Activated T-helper 1 cell treated with anti-CD3 and anti-CD28 coated beads, Interleukin-12 subunit alpha, Interleukin-12 subunit beta, Interleukin-2, Interleukin-4 antibody, amounts not matched to agents 30 ng/mL and 10 ng/mL and 1 ng/mL, durations not matched to agents 14 hours and 24 hours and 36 hours (primary cell): ENCODE data around the gene NXPH4. TPM values are rescaled to one million over a fixed set of nuclear protein-coding genes. Genes with fewer than 3 reads are reported as not detected.

Experiments
- DNase-seq: peaks from one replicate; pipeline ENCODE4 v3.0.0; 2021; ENCODE audit warnings: low spot score
- H3K27ac Mint-ChIP-seq: one replicate; pipeline ENCODE4 v1.8.0; 2021; ENCODE audit warnings: mild to moderate bottlenecking, mixed read lengths
- H3K27me3 Mint-ChIP-seq: one replicate; pipeline ENCODE4 v1.8.0; 2022; ENCODE audit warnings: mild to moderate bottlenecking, moderate library complexity, mixed read lengths; ENCODE audit not compliant: insufficient read depth
- H3K36me3 Mint-ChIP-seq: one replicate; pipeline ENCODE4 v1.8.0; 2021; ENCODE audit warnings: low read depth, mixed read lengths
- H3K4me1 Mint-ChIP-seq: one replicate; pipeline ENCODE4 v1.8.0; 2021; ENCODE audit warnings: low read depth, mixed read lengths
- H3K4me3 Mint-ChIP-seq: one replicate; pipeline ENCODE4 v1.8.0; 2021; ENCODE audit warnings: mild to moderate bottlenecking, moderate library complexity, mixed read lengths
- H3K9me3 Mint-ChIP-seq: one replicate; pipeline ENCODE4 v1.8.0; 2021; ENCODE audit warnings: mixed read lengths
- intact Hi-C: fragments of 100-400 bp; cut with micrococcal nuclease; formaldehyde crosslinking; loops from one replicate; pipeline ENCODE4 v1.15.1; 2024
- total RNA-seq: library from RNA; stranded (reverse); gene quantifications from 2 replicates; pipeline ENCODE4 v1.2.3, GENCODE V29; 2022

NXPH4 gene
- total RNA-seq, 1 donor from 2014 or later: 0.36 TPM

DNA sequence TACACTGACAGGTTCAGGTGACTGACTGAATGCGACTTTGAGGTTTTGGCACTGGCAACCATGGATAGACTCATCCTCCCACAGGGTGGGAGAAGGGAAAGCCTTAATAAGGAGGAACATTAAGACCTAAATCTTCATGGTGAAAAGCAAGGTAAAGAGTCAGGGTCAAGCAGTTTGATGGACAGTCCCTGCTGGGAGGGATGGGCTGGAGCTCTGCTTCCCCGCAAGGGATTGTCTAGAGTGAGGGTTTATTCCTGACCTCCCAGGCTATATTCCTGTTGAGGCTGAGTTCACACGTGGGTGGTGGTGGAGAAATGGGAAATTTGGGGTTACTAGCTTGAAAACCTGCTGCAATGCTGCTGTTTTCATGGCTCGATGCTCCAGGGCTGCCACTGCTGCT lies 43.8 kb downstream of the NXPH4 start:
- intact Hi-C loops: no loop called here
- H3K27ac Mint-ChIP-seq: no peak overlapping the region

DNA sequence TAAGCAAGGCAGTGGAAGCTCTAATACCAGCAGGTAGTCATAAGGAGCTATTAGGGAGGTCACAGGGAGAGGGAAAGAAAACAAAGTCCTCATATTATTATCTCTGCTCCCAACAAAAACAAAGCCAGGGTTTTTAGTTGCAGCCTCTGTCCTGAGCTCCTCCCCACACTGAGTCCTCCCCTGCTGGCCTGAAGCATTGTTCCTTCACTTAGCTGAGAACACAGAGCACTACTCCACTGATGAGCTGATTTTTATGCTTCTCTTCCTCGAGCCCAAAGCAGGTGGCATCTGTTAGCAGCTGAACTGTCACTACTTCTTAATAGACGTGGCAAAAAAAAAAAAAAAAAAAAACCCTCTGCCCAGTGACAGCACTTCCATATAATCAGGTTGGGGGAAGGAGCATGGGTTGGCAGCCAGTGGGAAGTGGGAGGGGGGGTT lies 44.9 kb downstream of the NXPH4 start:
- peaks cover 6% of the 10 kb centered on the region for H3K36me3 Mint-ChIP-seq
- intact Hi-C loops: no loop called here

More for the DNA sequence above, 43.8 kb downstream of the NXPH4 start:
- peaks cover 5% of the 10 kb centered on the region for H3K4me1 Mint-ChIP-seq
- no peaks in the 10 kb centered on the region for H3K27me3 Mint-ChIP-seq
- DNase-seq: no peak
- no peak overlapping the region for H3K4me3 Mint-ChIP-seq
- H3K9me3 Mint-ChIP-seq: no peaks in the 10 kb centered on the region
- H3K36me3 Mint-ChIP-seq: peaks cover 7% of the 10 kb centered on the region

DNA sequence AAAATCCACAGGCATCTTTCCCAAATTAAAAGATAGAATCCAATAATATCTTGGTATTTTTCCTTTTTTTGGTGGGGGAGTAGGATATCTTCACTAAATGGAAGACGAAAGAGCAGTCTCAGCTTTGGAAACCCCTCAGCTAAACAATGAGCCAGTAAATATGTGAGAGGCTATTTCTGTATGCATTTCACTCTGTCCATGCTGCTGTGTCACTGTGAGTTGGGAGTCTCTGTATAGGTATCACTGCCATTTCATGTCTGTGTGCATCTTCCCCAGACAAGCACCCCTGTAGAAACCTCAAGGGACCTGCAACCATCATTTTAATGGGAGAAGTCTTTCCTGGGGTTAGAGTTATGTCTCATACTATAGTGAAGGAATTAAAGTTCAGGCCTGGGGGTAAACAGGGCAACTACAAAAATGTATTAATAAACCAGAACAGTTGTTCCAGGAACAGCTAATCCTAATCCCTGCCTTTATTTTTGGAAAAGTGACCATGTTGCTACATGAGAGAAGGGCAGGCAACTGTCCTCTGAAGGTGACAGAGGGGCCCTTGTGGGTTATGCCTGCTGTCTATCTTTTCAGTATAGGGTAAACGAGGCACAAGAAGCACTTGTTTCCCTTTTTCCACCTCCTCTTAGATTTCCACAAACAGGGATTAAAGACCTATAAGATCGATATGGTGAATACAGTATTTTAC lies 45.7 kb downstream of the NXPH4 start:
- H3K27ac Mint-ChIP-seq: no peak overlapping the region
- H3K4me3 Mint-ChIP-seq: no peak overlapping the region
- H3K4me1 Mint-ChIP-seq: peaks cover 5% of the 10 kb centered on the region
- H3K9me3 Mint-ChIP-seq: no peaks in the 10 kb centered on the region
- peaks cover 7% of the 10 kb centered on the region for H3K36me3 Mint-ChIP-seq
- no peaks in the 10 kb centered on the region for H3K27me3 Mint-ChIP-seq
- intact Hi-C loops: no loop called here
- DNase-seq: no peak

More for the DNA sequence above, 44.9 kb downstream of the NXPH4 start:
- Mint-ChIP-seq H3K27ac (no peak overlapping the region), H3K4me3 (no peak overlapping the region), H3K27me3 (no peaks in the 10 kb centered on the region), H3K4me1 (peaks cover 5% of the 10 kb centered on the region), H3K9me3 (no peaks in the 10 kb centered on the region)
- no peak for DNase-seq

DNA sequence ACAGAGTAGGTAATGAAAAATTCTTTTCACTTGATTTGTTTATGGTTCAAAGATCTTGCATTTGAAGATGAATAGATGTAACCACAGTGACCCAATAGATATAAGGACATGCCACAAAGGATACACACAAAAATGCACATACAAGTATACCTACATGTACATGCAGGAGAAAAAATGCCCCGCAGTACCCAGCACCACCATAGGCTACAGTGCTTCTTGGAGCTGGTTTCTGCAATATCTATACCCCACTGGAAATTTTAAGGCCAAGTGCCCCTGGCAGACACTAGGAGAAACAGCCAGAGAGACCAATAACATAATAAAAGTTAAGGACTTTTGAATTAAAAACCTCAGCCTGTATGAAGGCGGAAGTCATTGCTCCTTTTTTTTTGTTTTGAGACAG lies 46.5 kb downstream of the NXPH4 start:
- Mint-ChIP-seq H3K4me1 (peaks cover 7% of the 10 kb centered on the region), H3K9me3 (no peaks in the 10 kb centered on the region), H3K36me3 (peaks cover 10% of the 10 kb centered on the region), H3K27me3 (no peaks in the 10 kb centered on the region), H3K4me3 (no peak overlapping the region), H3K27ac (no peak overlapping the region)
- no peak for DNase-seq
- intact Hi-C loops: loop anchor here (1.0 kb wide), 3 partner anchors 17 to 199 kb away; no protein-coding TSS in a partner anchor

DNA sequence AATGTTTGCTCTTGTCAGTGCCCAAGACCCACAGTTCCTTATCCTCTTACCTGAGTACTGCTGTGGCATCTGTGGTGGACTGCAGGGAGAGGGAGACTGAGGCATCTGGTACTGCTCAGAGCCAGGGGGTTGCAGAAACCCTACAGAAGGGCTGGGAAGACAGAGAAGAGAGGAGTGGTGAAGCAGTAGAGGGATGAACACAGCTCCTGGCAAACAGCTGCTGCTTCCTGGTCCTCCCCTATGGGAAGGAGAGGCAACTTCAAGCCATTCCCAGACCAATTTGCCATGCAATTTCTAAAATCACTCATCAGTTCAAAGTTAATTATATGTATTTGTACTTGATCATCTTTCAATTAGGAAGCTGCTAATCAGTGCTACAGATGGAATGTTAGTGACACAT lies 50.1 kb downstream of the NXPH4 start:
- H3K27ac Mint-ChIP-seq: peak overlapping the region; percentile 32

DNA sequence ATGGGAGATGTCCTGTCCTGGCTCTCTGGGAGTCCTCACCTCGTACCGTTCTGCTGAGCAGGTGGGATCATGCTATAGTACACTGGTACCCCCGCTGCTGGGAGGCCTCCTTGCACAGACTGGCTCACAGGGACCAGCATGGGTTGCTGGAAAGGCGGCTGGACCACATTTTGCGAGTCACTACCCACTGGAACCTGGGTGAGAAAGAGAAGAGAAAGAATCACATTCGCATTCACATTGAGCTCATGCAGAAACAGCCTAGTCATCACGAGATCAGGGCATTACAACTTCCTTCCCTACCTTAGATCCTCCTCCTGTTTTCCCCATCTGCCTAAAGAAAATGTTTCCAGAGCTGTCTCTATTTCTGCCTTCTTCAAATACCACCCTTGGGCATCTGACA lies 51.7 kb downstream of the NXPH4 start:
- DNase-seq: no peak
- no peaks in the 10 kb centered on the region for H3K9me3 Mint-ChIP-seq

More for the DNA sequence above, 50.1 kb downstream of the NXPH4 start:
- no peak for DNase-seq
- Mint-ChIP-seq H3K9me3 (no peaks in the 10 kb centered on the region), H3K4me3 (no peak overlapping the region), H3K4me1 (peaks cover 12% of the 10 kb centered on the region), H3K36me3 (peaks cover 25% of the 10 kb centered on the region), H3K27me3 (no peaks in the 10 kb centered on the region)
- intact Hi-C loops: no loop called here

GRCh38 chr12:57270966-57271470 lies 54.4 kb downstream of the NXPH4 start:
- H3K4me1 Mint-ChIP-seq: peaks cover 8% of the 10 kb centered on the region
- no peak overlapping the region for H3K4me3 Mint-ChIP-seq
- no peaks in the 10 kb centered on the region for H3K27me3 Mint-ChIP-seq
- intact Hi-C loops: no loop called here
- DNase-seq: no peak
- H3K36me3 Mint-ChIP-seq: peaks cover 43% of the 10 kb centered on the region
- H3K9me3 Mint-ChIP-seq: no peaks in the 10 kb centered on the region
- no peak overlapping the region for H3K27ac Mint-ChIP-seq

More for the DNA sequence above, 51.7 kb downstream of the NXPH4 start:
- intact Hi-C loops: no loop called here
- Mint-ChIP-seq H3K4me1 (peaks cover 12% of the 10 kb centered on the region), H3K27ac (peak overlapping the region; percentile 74), H3K4me3 (no peak overlapping the region), H3K36me3 (peaks cover 32% of the 10 kb centered on the region), H3K27me3 (no peaks in the 10 kb centered on the region)

GRCh38 chr12:57272337-57273151 lies 56.0 kb downstream of the NXPH4 start:
- peaks cover 8% of the 10 kb centered on the region for H3K4me1 Mint-ChIP-seq
- DNase-seq: no peak
- peaks cover 43% of the 10 kb centered on the region for H3K36me3 Mint-ChIP-seq
- no peak overlapping the region for H3K27ac Mint-ChIP-seq
- H3K4me3 Mint-ChIP-seq: no peak overlapping the region
- intact Hi-C loops: no loop called here
- H3K9me3 Mint-ChIP-seq: no peaks in the 10 kb centered on the region
- no peaks in the 10 kb centered on the region for H3K27me3 Mint-ChIP-seq

DNA sequence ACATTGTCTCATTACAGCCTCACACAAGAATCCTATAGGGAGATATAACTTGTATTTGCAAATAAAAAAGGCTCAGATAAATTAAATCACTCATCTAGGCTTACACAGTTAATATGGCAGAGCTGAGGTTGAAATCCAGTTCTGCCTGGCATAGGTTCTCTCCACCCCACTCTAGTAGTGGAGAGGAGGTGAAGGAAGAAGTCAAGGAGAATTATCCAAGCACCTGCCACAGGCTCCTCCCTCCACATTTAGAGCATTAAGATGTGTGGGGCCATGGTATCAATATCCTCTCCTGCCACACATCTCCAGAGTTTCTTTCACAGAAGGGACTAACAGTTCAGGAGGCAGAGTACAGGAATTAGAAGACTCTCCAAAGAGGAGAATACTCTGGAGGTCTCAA lies 56.9 kb downstream of the NXPH4 start:
- no peak for DNase-seq
- Mint-ChIP-seq H3K4me3 (no peak overlapping the region), H3K27me3 (no peaks in the 10 kb centered on the region), H3K36me3 (peaks cover 44% of the 10 kb centered on the region), H3K9me3 (no peaks in the 10 kb centered on the region), H3K4me1 (peaks cover under 1% of the 10 kb centered on the region), H3K27ac (no peak overlapping the region)
- intact Hi-C loops: no loop called here

Other genes with a start within 250 kb of the NXPH4 start
- 10.3 and 11.2 TPM in 2 replicates for gene ZBTB39, start 210.2 kb upstream of the NXPH4 start, total RNA-seq
- gene TAC3, start 200.3 kb upstream of the NXPH4 start, total RNA-seq: 0.34 TPM in 1 of 2 replicates, not detected in the other
- gene MYO1A, start 166.7 kb upstream of the NXPH4 start, total RNA-seq: 1.1 and 2.6 TPM in 2 replicates
- gene NEMP1, start 138.0 kb upstream of the NXPH4 start, total RNA-seq: 70.2 and 71.7 TPM in 2 replicates
- 73.6 and 80.3 TPM in 2 replicates for gene NAB2, start 127.7 kb upstream of the NXPH4 start, total RNA-seq
- gene STAT6, start 105.4 kb upstream of the NXPH4 start, total RNA-seq: 306 and 318 TPM in 2 replicates
- gene LRP1, start 88.3 kb upstream of the NXPH4 start, total RNA-seq: 0.26 and 0.73 TPM in 2 replicates
- gene LRP1-AS, start 69.2 kb upstream of the NXPH4 start, total RNA-seq: not detected in 2 replicates
- gene SHMT2, start 12.9 kb downstream of the NXPH4 start, total RNA-seq: 276 and 280 TPM in 2 replicates
- 3.1 and 4.2 TPM in 2 replicates for gene STAC3, start 34.4 kb downstream of the NXPH4 start, total RNA-seq
- 39.0 and 44.6 TPM in 2 replicates for gene R3HDM2, start 214.2 kb downstream of the NXPH4 start, total RNA-seq
- gene INHBC, start 218.0 kb downstream of the NXPH4 start, total RNA-seq: 0.15 TPM in 1 of 2 replicates, not detected in the other
- 0.22 and 0.41 TPM in 2 replicates for gene INHBE, start 238.5 kb downstream of the NXPH4 start, total RNA-seq
- 1.5 and 2.5 TPM in 2 replicates for gene GLI1, start 243.0 kb downstream of the NXPH4 start, total RNA-seq